Common myeloid progenitor, CD34-positive (primary cell): ENCODE data around the gene SEC14L1.

Source experiments
- CTCF ChIA-PET: fragments of 350-600 bp; sonication (Branson Sonifier 250); formaldehyde crosslinking; loops from one replicate; lab custom pipeline; 2021; ENCODE audit warnings: antibody characterized with exemption; lab: Charles Lee
- POLR2A ChIA-PET: fragments of 350-600 bp; sonication (Branson Sonifier 250); formaldehyde crosslinking; loops from one replicate; lab custom pipeline; 2021; ENCODE audit warnings: antibody characterized with exemption; lab: Charles Lee
- DNase-seq, 3 donors: peaks; one replicate each; pipeline versions ENCODE4 v3.0.0 to v3.0.0-alpha.2; 2013
- H3K27ac ChIP-seq, 2 experiments: 1 replicate in 1 of 2; 2 replicates in 1 of 2; pipeline ENCODE4 v1.7.0; 2013; ENCODE audit warnings: inconsistent platforms in 2 of 2, low read length in 2 of 2, mild to moderate bottlenecking in 2 of 2, low read depth in 1 of 2, moderate library complexity in 1 of 2; ENCODE audit not compliant: severe bottlenecking in 2 of 2, insufficient read depth in 1 of 2, poor library complexity in 1 of 2
- H3K27me3 ChIP-seq, 5 experiments: replicated peaks in 2 of 5; 1 replicate in 3 of 5; 2 replicates in 2 of 5; pipeline versions ENCODE4 v1.6.1 to v1.7.0; 2013; ENCODE audit warnings: low read length in 4 of 5, mild to moderate bottlenecking in 2 of 5, moderate library complexity in 2 of 5, inconsistent platforms in 1 of 5; ENCODE audit not compliant: insufficient read depth in 5 of 5, control insufficient read depth in 4 of 5
- H3K36me3 ChIP-seq, 4 experiments: 1 replicate in 2 of 4; 2 replicates in 2 of 4; pipeline versions ENCODE4 v1.6.1 to v1.7.0; 2013; ENCODE audit warnings: low read length in 3 of 4, control low read depth in 1 of 4, mild to moderate bottlenecking in 1 of 4; ENCODE audit not compliant: control insufficient read depth in 4 of 4, insufficient read depth in 4 of 4
- H3K4me1 ChIP-seq, 4 experiments: 1 replicate in 3 of 4; 2 replicates in 1 of 4; pipeline versions ENCODE4 v1.6.1 to v1.7.1; 2013; ENCODE audit warnings: low read length in 3 of 4, mild to moderate bottlenecking in 3 of 4, control low read depth in 1 of 4, inconsistent platforms in 1 of 4, moderate library complexity in 1 of 4; ENCODE audit not compliant: control insufficient read depth in 4 of 4, insufficient read depth in 4 of 4; ENCODE audit errors: control extremely low read depth in 1 of 4
- H3K4me3 ChIP-seq, 7 experiments: 1 replicate in 4 of 7; 2 replicates in 3 of 7; pipeline versions ENCODE4 v1.5.1 to v1.7.0; 2013; ENCODE audit warnings: mild to moderate bottlenecking in 7 of 7, low read length in 6 of 7, moderate library complexity in 6 of 7, inconsistent platforms in 2 of 7, low read depth in 2 of 7, control low read depth in 1 of 7; ENCODE audit not compliant: insufficient read depth in 4 of 7, control insufficient read depth in 1 of 7; ENCODE audit errors: extremely low read depth in 1 of 7
- H3K9me3 ChIP-seq, 5 experiments: 1 replicate in 4 of 5; 2 replicates in 1 of 5; pipeline versions ENCODE4 v1.6.1 to v1.7.1; 2013; ENCODE audit warnings: low read length in 4 of 5, mild to moderate bottlenecking in 2 of 5, inconsistent platforms in 1 of 5, low read depth in 1 of 5, moderate library complexity in 1 of 5; ENCODE audit not compliant: control insufficient read depth in 4 of 5, insufficient read depth in 2 of 5; ENCODE audit errors: control extremely low read depth in 1 of 5
- WGBS: methylation state at CpG from one replicate; pipeline ENCODE4 v1.1.5; 2013; ENCODE audit not compliant: insufficient coverage; 5-methylcytosine and 5-hydroxymethylcytosine counted together

SEC14L1 gene

GRCh38 chr17:77222356-77222755, 81.6 kb downstream of the SEC14L1 start:
- Histone ChIP-seq H3K4me3 (no peak overlapping the region), H3K36me3 (peaks cover 0 to 13% (median 5%) of the 10 kb centered on the region in 4 experiments), H3K9me3 (peaks cover 0 to 10% (median 5%) of the 10 kb centered on the region in 5 experiments), H3K4me1 (no peaks in the 10 kb centered on the region), H3K27ac (no peak overlapping the region), H3K27me3 (no peaks in the 10 kb centered on the region)
- POLR2A ChIA-PET, result no interaction called here
- DNase-seq, result no peak
- CTCF ChIA-PET, result no interaction called here
- WGBS, result 95% methylated on average over 7 of the region's 7 CpGs

DNA sequence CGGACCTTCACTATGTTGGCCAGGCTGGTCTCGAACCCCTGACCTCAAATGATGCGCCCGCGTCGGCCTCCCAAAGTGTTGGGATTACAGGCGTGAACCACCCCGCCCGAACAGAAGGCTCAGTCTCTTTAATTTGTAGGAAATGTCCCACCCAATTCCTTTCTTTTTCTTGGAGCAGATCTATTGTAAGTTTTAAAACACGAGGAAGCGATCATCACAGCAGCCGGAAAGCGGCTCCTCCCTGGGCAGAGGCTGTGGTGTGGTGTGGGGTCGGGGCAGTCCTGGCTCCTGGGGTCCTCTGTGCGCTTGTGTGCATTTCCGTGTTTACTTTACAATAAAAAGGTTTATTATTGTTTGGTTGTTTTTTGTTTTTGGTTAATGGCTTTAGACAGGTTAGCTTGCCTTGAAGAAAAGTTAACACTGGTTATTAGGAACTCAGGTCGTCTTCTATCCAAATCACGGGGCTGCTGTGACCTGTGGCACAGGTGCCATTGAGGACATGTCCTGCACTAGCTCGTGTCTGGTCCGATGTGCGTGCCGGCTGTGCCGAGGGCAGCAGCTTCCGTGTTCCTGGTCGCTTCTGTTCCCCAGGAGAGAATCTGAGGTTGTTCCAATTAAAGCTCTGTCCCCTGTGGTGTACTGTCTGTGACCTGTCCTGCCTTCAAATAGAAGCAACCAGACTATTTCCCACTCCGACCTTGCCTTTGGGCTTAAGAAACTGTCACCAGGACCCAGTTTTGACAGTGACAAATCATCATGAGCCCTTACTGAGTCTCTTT, 83.1 kb downstream of the SEC14L1 start:
- POLR2A ChIA-PET, result no interaction called here
- 93% methylated on average over 23 of the region's 26 CpGs for WGBS
- CTCF ChIA-PET, result interaction anchor here (0.6 to 2.3 kb wide), 3 partner anchors 9 to 167 kb away, joined by 3 to 9 read pairs (median 4); no protein-coding TSS in a partner anchor

DNA sequence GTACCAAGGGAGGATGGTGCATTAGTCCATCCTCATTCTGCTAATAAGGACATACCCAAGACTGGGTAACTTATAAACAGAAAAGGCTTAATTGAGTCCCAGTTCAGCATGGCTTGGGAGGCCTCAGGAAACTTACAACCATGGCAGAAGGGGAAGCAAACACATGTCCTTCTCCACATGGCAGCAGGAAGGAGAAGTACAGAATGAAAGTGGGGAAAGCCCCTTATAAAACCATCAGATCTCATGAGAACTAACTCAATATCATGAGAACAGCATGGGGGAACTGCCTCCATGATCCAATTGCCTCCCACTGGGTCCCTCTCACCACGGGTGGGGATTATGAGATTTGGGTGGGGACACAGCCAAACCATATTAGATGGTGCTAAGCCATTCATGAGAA, 84.5 kb downstream of the SEC14L1 start:
- ChIA-PET POLR2A (no interaction called here), CTCF (no interaction called here)
- WGBS, result no CpG with 5 or more reads among the region's 1 CpG
- H3K27me3 ChIP-seq, result no peaks in the 10 kb centered on the region
- H3K4me1 ChIP-seq, result no peaks in the 10 kb centered on the region
- no peak overlapping the region for H3K27ac ChIP-seq
- DNase-seq, result peak in 2 of 3 donors; percentile 57 to 58
- no peak overlapping the region for H3K4me3 ChIP-seq
- peaks cover 0 to 10% (median 5%) of the 10 kb centered on the region in 5 experiments for H3K9me3 ChIP-seq
- peaks cover 0 to 1% (median 0%) of the 10 kb centered on the region in 4 experiments for H3K36me3 ChIP-seq

More for the DNA sequence above, 83.1 kb downstream of the SEC14L1 start:
- H3K4me3 ChIP-seq, result no peak overlapping the region
- H3K27ac ChIP-seq, result no peak overlapping the region
- DNase-seq, result no peak
- H3K9me3 ChIP-seq, result peaks cover 0 to 10% (median 5%) of the 10 kb centered on the region in 5 experiments
- no peaks in the 10 kb centered on the region for H3K27me3 ChIP-seq
- no peaks in the 10 kb centered on the region for H3K4me1 ChIP-seq
- H3K36me3 ChIP-seq, result peaks cover 0 to 4% (median 0%) of the 10 kb centered on the region in 4 experiments

- Histone ChIP-seq H3K36me3 (peaks cover 0 to 1% (median 0%) of the 10 kb centered on the region in 4 experiments), H3K4me1 (no peaks in the 10 kb centered on the region), H3K27ac (no peak overlapping the region), H3K27me3 (no peaks in the 10 kb centered on the region), H3K9me3 (peaks cover 0 to 10% (median 5%) of the 10 kb centered on the region in 5 experiments), H3K4me3 (no peak overlapping the region)
- 93% methylated on average over 16 of the region's 23 CpGs for WGBS
- DNase-seq, result no peak
- POLR2A ChIA-PET, result no interaction called here
- CTCF ChIA-PET, result no interaction called here
These were observed 86.9 kb downstream of the SEC14L1 start for GRCh38 chr17:77227461-77228240.

GRCh38 chr17:77228241-77228752, 87.5 kb downstream of the SEC14L1 start:
- ChIA-PET POLR2A (no interaction called here), CTCF (interaction anchor here (1.0 kb wide), 1 partner anchor 14 kb away, joined by 5 read pairs; no protein-coding TSS in a partner anchor)
- H3K27me3 ChIP-seq, result no peaks in the 10 kb centered on the region
- peaks cover 0 to 10% (median 5%) of the 10 kb centered on the region in 5 experiments for H3K9me3 ChIP-seq
- no peak overlapping the region for H3K27ac ChIP-seq
- peaks cover 0 to 1% (median 0%) of the 10 kb centered on the region in 4 experiments for H3K36me3 ChIP-seq
- no peak for DNase-seq
- 97% methylated on average over 15 of the region's 16 CpGs for WGBS
- H3K4me1 ChIP-seq, result no peaks in the 10 kb centered on the region
- H3K4me3 ChIP-seq, result no peak overlapping the region

GRCh38 chr17:77228816-77229215, 88.0 kb downstream of the SEC14L1 start:
- 97% methylated on average over 7 of the region's 13 CpGs for WGBS
- H3K27me3 ChIP-seq, result no peaks in the 10 kb centered on the region
- H3K4me1 ChIP-seq, result peaks cover 0 to 4% (median 2%) of the 10 kb centered on the region in 4 experiments
- H3K36me3 ChIP-seq, result peaks cover 0 to 1% (median 0%) of the 10 kb centered on the region in 4 experiments
- no peak overlapping the region for H3K4me3 ChIP-seq
- DNase-seq, result no peak
- CTCF ChIA-PET, result interaction anchor here (1.0 kb wide), 1 partner anchor 14 kb away, joined by 5 read pairs; no protein-coding TSS in a partner anchor
- POLR2A ChIA-PET, result no interaction called here
- no peak overlapping the region for H3K27ac ChIP-seq
- H3K9me3 ChIP-seq, result peaks cover 0 to 10% (median 5%) of the 10 kb centered on the region in 5 experiments
